Measurements from ENCODE around the gene LUC7L3.

Gene LUC7L3

GRCh38 chr17:50783193-50783660 is 63.8 kb downstream of the LUC7L3 start:
- peaks cover 7% of the 10 kb centered on the region for H3K4me1 ChIP-seq (ENCODE audit: control insufficient read depth, insufficient read depth, low read length)
- H3K36me3 ChIP-seq (ENCODE audit: insufficient read depth, low read length), result no peaks in the 10 kb centered on the region
- H3K4me3 ChIP-seq (ENCODE audit: low read length), result no peak overlapping the region
- no peaks in the 10 kb centered on the region for H3K9me3 ChIP-seq (replicated peaks; ENCODE audit: low read length)
- H3K27me3 ChIP-seq (ENCODE audit: control insufficient read depth, insufficient read depth, low read length), result peaks cover 10% of the 10 kb centered on the region
- no peak overlapping the region for H3K9ac ChIP-seq (ENCODE audit: low read depth, low read length)
- no peak overlapping the region for H3K4me2 ChIP-seq (ENCODE audit: low read length)

- Histone ChIP-seq H3K9me3 (replicated peaks; ENCODE audit: low read length) (no peaks in the 10 kb centered on the region), H3K4me1 (ENCODE audit: control insufficient read depth, insufficient read depth, low read length) (peaks cover 7% of the 10 kb centered on the region), H3K9ac (ENCODE audit: low read depth, low read length) (no peak overlapping the region), H3K4me3 (ENCODE audit: low read length) (no peak overlapping the region), H3K36me3 (ENCODE audit: insufficient read depth, low read length) (no peaks in the 10 kb centered on the region), H3K27me3 (ENCODE audit: control insufficient read depth, insufficient read depth, low read length) (peaks cover 5% of the 10 kb centered on the region), H3K4me2 (ENCODE audit: low read length) (no peak overlapping the region)
Measured at GRCh38 chr17:50783905-50784304, 64.5 kb downstream of the LUC7L3 start.

GRCh38 chr17:50785126-50785525 is 65.7 kb downstream of the LUC7L3 start:
- Histone ChIP-seq H3K4me3 (ENCODE audit: low read length) (no peak overlapping the region), H3K9me3 (replicated peaks; ENCODE audit: low read length) (no peaks in the 10 kb centered on the region), H3K27me3 (ENCODE audit: control insufficient read depth, insufficient read depth, low read length) (peaks cover 6% of the 10 kb centered on the region), H3K36me3 (ENCODE audit: insufficient read depth, low read length) (no peaks in the 10 kb centered on the region), H3K4me1 (ENCODE audit: control insufficient read depth, insufficient read depth, low read length) (peaks cover 7% of the 10 kb centered on the region), H3K4me2 (ENCODE audit: low read length) (no peak overlapping the region), H3K9ac (ENCODE audit: low read depth, low read length) (no peak overlapping the region)

GRCh38 chr17:50785946-50786570 is 66.7 kb downstream of the LUC7L3 start:
- Histone ChIP-seq H3K9ac (ENCODE audit: low read depth, low read length) (no peak overlapping the region), H3K27me3 (ENCODE audit: control insufficient read depth, insufficient read depth, low read length) (peaks cover 6% of the 10 kb centered on the region), H3K4me3 (ENCODE audit: low read length) (no peak overlapping the region), H3K9me3 (replicated peaks; ENCODE audit: low read length) (no peaks in the 10 kb centered on the region), H3K4me2 (ENCODE audit: low read length) (no peak overlapping the region), H3K36me3 (ENCODE audit: insufficient read depth, low read length) (no peaks in the 10 kb centered on the region), H3K4me1 (ENCODE audit: control insufficient read depth, insufficient read depth, low read length) (peaks cover 5% of the 10 kb centered on the region)

- Histone ChIP-seq H3K9ac (ENCODE audit: low read depth, low read length) (no peak overlapping the region), H3K36me3 (ENCODE audit: insufficient read depth, low read length) (no peaks in the 10 kb centered on the region), H3K9me3 (replicated peaks; ENCODE audit: low read length) (no peaks in the 10 kb centered on the region), H3K27me3 (ENCODE audit: control insufficient read depth, insufficient read depth, low read length) (peaks cover 3% of the 10 kb centered on the region), H3K4me2 (ENCODE audit: low read length) (no peak overlapping the region), H3K4me1 (ENCODE audit: control insufficient read depth, insufficient read depth, low read length) (no peaks in the 10 kb centered on the region), H3K4me3 (ENCODE audit: low read length) (no peak overlapping the region)
Measured at GRCh38 chr17:50787106-50787505, 67.7 kb downstream of the LUC7L3 start.

GRCh38 chr17:50790618-50791017 is 71.2 kb downstream of the LUC7L3 start:
- Histone ChIP-seq H3K9me3 (replicated peaks; ENCODE audit: low read length) (no peaks in the 10 kb centered on the region), H3K4me3 (ENCODE audit: low read length) (no peak overlapping the region), H3K9ac (ENCODE audit: low read depth, low read length) (no peak overlapping the region)

GRCh38 chr17:50792132-50792531 is 72.7 kb downstream of the LUC7L3 start:
- Histone ChIP-seq H3K4me3 (ENCODE audit: low read length) (no peak overlapping the region), H3K4me2 (ENCODE audit: low read length) (no peak overlapping the region), H3K9ac (ENCODE audit: low read depth, low read length) (no peak overlapping the region), H3K9me3 (replicated peaks; ENCODE audit: low read length) (no peaks in the 10 kb centered on the region), H3K36me3 (ENCODE audit: insufficient read depth, low read length) (no peaks in the 10 kb centered on the region), H3K27me3 (ENCODE audit: control insufficient read depth, insufficient read depth, low read length) (peaks cover 3% of the 10 kb centered on the region), H3K4me1 (ENCODE audit: control insufficient read depth, insufficient read depth, low read length) (no peaks in the 10 kb centered on the region)

More at GRCh38 chr17:50790618-50791017, 71.2 kb downstream of the LUC7L3 start:
- Histone ChIP-seq H3K4me1 (ENCODE audit: control insufficient read depth, insufficient read depth, low read length) (no peaks in the 10 kb centered on the region), H3K4me2 (ENCODE audit: low read length) (no peak overlapping the region), H3K27me3 (ENCODE audit: control insufficient read depth, insufficient read depth, low read length) (peaks cover 3% of the 10 kb centered on the region), H3K36me3 (ENCODE audit: insufficient read depth, low read length) (no peaks in the 10 kb centered on the region)

GRCh38 chr17:50793007-50793406 is 73.6 kb downstream of the LUC7L3 start:
- Histone ChIP-seq H3K4me1 (ENCODE audit: control insufficient read depth, insufficient read depth, low read length) (no peaks in the 10 kb centered on the region), H3K9ac (ENCODE audit: low read depth, low read length) (no peak overlapping the region), H3K27me3 (ENCODE audit: control insufficient read depth, insufficient read depth, low read length) (peaks cover 3% of the 10 kb centered on the region), H3K9me3 (replicated peaks; ENCODE audit: low read length) (no peaks in the 10 kb centered on the region), H3K4me2 (ENCODE audit: low read length) (no peak overlapping the region), H3K36me3 (ENCODE audit: insufficient read depth, low read length) (no peaks in the 10 kb centered on the region), H3K4me3 (ENCODE audit: low read length) (no peak overlapping the region)

- Histone ChIP-seq H3K9me3 (replicated peaks; ENCODE audit: low read length) (no peaks in the 10 kb centered on the region), H3K36me3 (ENCODE audit: insufficient read depth, low read length) (no peaks in the 10 kb centered on the region), H3K4me3 (ENCODE audit: low read length) (no peak overlapping the region), H3K27me3 (ENCODE audit: control insufficient read depth, insufficient read depth, low read length) (peaks cover 4% of the 10 kb centered on the region), H3K9ac (ENCODE audit: low read depth, low read length) (no peak overlapping the region), H3K4me1 (ENCODE audit: control insufficient read depth, insufficient read depth, low read length) (no peaks in the 10 kb centered on the region), H3K4me2 (ENCODE audit: low read length) (no peak overlapping the region)
Measured at GRCh38 chr17:50794361-50794760, 75.0 kb downstream of the LUC7L3 start.

GRCh38 chr17:50797135-50797810 is 77.9 kb downstream of the LUC7L3 start:
- H3K4me1 ChIP-seq (ENCODE audit: control insufficient read depth, insufficient read depth, low read length), result no peaks in the 10 kb centered on the region
- H3K9me3 ChIP-seq (replicated peaks; ENCODE audit: low read length), result no peaks in the 10 kb centered on the region
- H3K27me3 ChIP-seq (ENCODE audit: control insufficient read depth, insufficient read depth, low read length), result peaks cover 25% of the 10 kb centered on the region
- H3K9ac ChIP-seq (ENCODE audit: low read depth, low read length), result no peak overlapping the region
- H3K4me2 ChIP-seq (ENCODE audit: low read length), result no peak overlapping the region
- H3K4me3 ChIP-seq (ENCODE audit: low read length), result no peak overlapping the region
- no peaks in the 10 kb centered on the region for H3K36me3 ChIP-seq (ENCODE audit: insufficient read depth, low read length)

GRCh38 chr17:50798424-50799288 is 79.3 kb downstream of the LUC7L3 start:
- H3K27me3 ChIP-seq (ENCODE audit: control insufficient read depth, insufficient read depth, low read length), result peaks cover 25% of the 10 kb centered on the region
- no peak overlapping the region for H3K4me3 ChIP-seq (ENCODE audit: low read length)
- H3K4me1 ChIP-seq (ENCODE audit: control insufficient read depth, insufficient read depth, low read length), result no peaks in the 10 kb centered on the region
- no peak overlapping the region for H3K9ac ChIP-seq (ENCODE audit: low read depth, low read length)
- no peaks in the 10 kb centered on the region for H3K36me3 ChIP-seq (ENCODE audit: insufficient read depth, low read length)
- H3K9me3 ChIP-seq (replicated peaks; ENCODE audit: low read length), result no peaks in the 10 kb centered on the region
- H3K4me2 ChIP-seq (ENCODE audit: low read length), result no peak overlapping the region

Measured in skeletal muscle satellite cell (primary cell).